Hematopoietic multipotent progenitor cell treated with erythropoietin and hydrocortisone succinate and interleukin-3 and kit ligand, for 17 days (in vitro differentiated cells): ENCODE results near the gene ZNF232.
"Not testable (repeated sequence)": the region's sequence is repeated elsewhere in the genome, so short reads cannot be mapped to it uniquely, and the experiment has no call there.

ENCODE experiments used
- DNase-seq: peaks from one replicate; pipeline ENCODE4 v3.0.0-alpha.2; 2015; ENCODE audit warnings: low spot score

The ZNF232 gene

DNA sequence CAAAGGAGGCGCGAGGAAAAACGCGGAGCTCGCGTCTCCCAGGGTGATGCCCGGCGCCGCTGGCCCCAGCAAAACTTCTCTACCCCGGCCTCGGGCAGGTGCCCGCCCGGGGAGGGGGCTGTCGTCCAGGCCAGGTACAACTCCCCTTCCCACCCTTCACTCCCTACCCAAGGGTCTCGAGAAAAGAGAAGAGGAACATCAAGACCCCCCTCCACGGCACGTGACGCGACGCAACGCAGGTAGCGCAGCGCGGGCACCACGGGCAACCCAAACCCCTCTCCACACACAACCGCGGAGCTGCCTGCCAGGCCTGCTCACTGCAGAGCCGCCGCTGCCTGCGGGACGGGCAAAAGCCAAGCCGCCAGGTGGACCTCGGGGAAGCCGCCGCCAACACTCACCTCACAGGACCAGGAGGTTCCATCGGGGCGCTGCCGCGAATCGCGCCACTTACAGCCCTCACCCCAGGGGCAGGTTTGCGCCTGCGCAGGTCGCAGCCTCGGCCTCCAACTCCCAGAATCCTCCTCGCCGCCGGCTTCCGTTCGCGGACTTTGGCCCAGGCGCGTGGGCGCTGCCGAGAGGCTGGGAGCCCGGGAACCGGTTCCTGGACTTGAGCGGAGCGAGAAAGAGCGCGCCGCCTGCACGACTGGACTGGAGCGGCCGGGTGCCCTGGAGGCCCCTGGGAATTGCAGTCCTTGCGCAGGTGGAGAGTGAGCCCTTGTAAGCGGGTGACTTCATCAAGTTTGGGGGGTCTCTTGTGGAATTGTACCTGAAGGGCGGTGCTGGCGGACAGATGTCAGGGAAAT lies at the start of gene ZNF232:
Gene ZNF232 (minus strand): TSS at position 477 of the 803 bp plus-strand sequence. CDS start 56 bp downstream, at position 421.
- peak; percentile 63 for DNase-seq

GRCh38 chr17:5160702-5161101 lies 49.0 kb upstream of the ZNF232 start:
- not testable (repeated sequence) for DNase-seq

DNA sequence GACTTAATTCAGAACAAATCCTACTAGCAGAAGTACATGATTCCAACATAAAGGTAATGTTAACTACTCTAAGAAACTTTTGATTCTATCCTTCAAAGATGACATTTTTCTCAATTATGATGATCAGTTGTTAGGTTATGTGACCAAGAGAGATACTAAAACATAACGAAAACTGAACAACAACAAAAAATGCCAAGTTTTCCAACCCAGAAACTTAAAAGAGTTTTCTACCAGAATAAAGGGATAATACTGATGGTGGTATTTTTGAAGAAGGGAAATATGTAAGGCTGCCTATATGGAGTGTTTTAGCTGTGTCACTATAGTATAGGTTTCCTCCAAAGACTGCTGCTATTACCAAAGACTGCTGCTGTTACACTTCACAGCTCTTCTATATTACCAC lies 34.4 kb upstream of the ZNF232 start:
- not testable (repeated sequence) for DNase-seq

GRCh38 chr17:5142877-5143276 lies 31.2 kb upstream of the ZNF232 start:
- DNase-seq: not testable (repeated sequence)

GRCh38 chr17:5139458-5139732 lies 27.7 kb upstream of the ZNF232 start:
- DNase-seq: no peak

DNA sequence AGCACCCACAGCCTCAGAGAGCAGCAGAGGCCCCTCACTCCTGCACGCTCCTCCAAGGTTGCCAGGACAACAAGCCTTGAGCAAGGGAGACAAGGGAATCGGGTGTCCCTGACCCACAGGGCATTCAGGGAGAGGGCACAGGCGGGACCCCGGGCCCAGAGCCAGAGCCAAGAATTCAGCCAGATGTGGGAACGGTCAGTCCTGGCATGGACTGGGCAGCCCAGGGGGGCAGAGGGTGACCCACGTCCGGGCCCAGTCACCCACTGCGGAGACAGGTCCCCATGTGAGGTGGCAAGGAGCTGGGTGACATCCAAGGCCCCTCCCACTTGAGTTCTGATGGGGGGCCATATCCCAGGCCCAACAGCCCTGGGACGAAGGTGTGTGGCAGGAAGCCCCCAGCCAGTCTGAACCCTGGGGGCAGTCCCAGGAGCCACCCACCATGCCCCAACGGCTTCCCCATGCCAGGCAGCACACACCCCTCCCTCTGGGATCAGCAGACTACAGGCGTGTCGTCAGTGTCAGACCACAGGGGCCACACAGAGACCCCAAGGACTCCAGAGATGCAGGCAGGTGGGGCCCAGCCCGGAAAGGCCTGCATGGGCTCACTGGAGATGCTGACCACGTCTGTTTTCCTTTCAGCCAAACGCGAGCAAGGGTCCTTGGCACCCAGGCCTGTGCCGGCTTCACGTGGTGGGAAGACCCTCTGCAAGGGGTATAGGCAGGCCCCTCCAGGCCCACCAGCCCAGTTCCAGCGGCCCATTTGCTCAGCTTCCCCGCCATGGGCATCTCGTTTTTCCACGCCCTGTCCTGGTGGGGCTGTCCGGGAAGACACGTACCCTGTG lies 27.2 kb upstream of the ZNF232 start:
- DNase-seq: no peak

DNA sequence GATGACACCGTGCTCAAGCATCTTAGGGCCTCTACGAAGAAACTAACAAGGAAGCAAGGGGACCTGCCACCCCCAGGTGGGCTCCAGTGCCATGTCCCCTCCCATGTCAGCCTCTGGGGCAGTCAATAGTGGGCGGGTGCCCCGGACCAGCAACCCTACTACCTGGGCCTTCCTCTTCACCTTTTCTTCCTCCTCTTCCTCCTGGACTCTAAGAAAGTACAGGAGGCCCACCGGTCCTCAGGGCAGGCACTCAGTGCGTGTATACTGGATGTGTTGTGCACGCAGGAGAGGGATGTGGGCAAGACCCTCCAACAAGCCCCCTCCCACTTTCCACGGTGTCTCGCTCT lies 26.5 kb upstream of the ZNF232 start:
- DNase-seq: not testable (repeated sequence)

- DNase-seq: not testable (repeated sequence)
Observed at GRCh38 chr17:5137511-5138197, 26.0 kb upstream of the ZNF232 start.

- DNase-seq: not testable (repeated sequence)
Observed at GRCh38 chr17:5136580-5137412, 25.1 kb upstream of the ZNF232 start.

GRCh38 chr17:5135726-5136579 lies 24.3 kb upstream of the ZNF232 start:
- DNase-seq: no peak

DNA sequence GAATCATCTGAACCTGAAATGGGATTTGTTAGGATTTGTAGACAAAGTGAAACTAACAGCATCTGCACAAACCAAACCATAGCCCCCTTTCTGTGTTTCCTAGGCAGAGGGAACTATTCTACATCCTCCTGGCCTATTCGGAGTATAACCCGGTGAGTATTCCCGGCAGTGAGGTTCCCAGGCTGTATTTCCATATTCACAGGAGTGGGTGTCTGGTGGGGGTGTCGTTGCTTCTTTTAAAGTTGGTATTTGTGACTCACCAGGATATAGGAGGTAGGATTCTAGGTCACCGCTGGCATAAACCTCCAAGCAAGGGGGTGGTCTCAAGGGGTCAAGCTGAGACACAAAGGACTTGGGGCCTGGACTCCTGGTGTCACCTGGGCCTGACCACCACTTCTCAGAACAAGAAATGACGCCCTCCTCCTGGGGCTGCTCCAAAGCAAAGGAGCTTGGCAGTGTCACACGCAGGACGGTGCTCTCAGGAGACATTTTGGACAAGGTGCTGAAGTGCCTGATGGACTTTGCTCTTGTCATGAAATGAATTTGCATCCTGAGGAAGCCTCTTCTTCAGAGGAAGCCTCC lies 23.5 kb upstream of the ZNF232 start:
- DNase-seq: not testable (repeated sequence)

DNA sequence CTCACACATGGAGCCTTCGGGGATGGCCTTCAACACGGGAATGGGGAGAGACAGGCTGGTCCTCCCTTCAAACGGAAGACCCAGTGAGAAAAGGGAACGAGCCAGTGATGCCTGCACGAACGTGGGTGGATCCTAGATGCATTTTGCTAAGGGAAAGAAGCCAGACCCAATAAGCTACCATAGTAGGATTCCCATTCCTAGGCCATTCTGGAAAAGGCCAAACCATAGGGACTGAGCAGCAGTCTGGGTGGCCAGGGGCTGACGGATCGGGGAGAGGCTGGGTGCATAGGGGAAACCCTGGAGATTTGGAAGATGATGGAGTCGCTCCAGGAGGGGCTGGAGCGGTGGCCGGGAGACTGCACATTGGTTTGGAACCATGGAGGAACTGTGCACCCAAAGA lies 22.9 kb upstream of the ZNF232 start:
- DNase-seq: not testable (repeated sequence)

DNA sequence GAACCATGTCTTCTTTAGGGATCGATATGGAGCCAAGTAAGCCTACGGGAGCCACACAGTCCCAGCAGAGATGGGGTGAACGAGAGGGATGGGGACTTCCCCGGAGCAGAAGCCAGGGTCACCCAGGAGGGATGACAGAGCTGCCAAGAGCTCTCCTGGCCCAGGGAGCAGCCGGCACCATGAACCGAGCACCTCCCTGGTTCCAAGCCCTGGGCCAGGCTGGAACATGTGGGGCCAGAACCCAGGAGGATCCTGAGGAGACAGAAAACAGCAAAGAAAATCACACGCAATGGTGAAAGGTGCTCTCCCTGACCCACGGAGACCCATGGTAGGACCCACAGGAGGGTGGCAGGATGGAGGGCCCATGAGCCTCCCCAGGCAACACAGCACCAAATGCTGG lies 22.3 kb upstream of the ZNF232 start:
- DNase-seq: not testable (repeated sequence)

GRCh38 chr17:5133311-5133710 lies 21.6 kb upstream of the ZNF232 start:
- no peak for DNase-seq

DNA sequence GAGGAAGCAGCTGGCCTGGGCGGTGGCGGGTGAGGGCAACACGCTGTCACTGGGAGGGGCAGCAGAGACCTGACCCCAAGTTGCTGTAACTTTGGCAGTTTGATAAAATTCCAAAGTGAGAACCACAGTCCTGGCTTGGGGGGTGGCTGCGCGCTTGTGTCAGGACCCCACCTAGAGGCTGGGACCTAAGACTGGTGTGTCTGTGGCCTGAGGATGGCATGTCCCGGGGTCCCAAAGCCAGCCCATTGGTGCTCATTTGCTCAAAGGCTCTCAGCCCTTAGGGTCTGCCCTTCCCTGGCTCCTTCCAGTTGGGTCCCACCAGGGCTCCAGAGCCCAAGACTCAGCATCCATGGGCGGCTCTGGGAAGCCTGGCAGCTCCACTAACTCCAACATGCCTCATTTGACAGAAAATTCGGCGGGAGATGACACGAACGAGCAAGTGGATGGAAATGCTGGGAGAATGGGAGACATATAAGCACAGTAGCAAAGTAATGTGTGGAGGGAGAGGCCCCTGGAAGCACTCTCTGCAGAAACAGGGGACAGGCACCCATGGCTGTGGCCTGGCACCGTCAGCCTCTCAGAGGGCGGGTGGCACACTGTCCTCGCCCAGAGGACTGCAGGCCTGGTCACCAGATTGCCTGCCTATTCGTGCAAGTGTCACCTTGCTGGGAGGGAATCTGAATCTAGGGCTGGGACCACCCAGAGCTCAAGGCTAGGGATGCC lies 21.0 kb upstream of the ZNF232 start:
- not testable (repeated sequence) for DNase-seq

GRCh38 chr17:5131799-5132502 lies 20.3 kb upstream of the ZNF232 start:
- DNase-seq: not testable (repeated sequence)

- no peak for DNase-seq
Observed at GRCh38 chr17:5131146-5131715, 19.6 kb upstream of the ZNF232 start.

DNA sequence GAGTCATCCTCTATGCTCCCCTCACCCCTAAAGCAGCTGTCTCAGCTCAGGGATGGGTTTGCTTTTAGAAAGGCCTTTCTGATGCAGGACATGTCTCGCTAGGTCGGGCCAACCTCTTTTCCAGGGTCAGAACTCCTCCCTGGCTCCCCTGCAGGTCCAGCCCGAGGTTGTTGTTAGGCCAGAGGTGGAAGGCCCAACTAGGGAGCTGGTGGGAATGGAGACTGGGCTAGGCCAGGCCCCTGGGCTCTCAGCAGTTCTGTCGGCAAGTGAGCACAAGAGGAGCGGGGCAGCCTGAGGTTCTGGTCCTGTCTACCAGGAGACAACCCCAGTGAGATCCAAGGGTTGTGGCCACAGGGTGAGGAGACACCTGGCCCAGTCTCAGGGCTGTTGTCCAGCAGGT lies 19.0 kb upstream of the ZNF232 start:
- not testable (repeated sequence) for DNase-seq

DNA sequence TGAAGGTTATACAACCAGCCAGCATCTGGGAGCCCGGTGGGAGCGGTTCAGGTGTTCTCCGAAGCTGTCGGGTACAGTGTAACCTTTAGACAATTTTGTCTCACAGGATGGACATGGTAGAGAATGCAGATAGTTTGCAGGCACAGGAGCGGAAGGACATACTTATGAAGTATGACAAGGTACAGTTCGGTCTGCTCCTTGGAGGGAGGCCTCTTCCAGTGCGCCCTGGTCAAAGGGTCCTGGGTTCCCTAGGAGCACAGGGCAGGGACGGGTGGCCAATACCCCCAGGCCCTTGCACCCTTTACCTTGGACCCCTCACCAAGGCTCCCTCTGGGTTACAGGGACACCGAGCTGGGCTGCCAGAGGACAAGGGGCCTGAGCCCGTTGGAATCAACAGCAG lies 18.6 kb upstream of the ZNF232 start:
- not testable (repeated sequence) for DNase-seq
